IMR-90 (cell line): Measurements from ENCODE around the gene NELFE. TPM values are rescaled to one million over a fixed set of nuclear protein-coding genes. Genes with fewer than 3 reads are reported as not detected.

Experiments
- ATAC-seq: fragments of 200-7000 bp; cut with Tn5 transposase; 2 replicates; pipeline ENCODE4 v1.9.1; 2020; ENCODE audit warnings: low read depth, mild to moderate bottlenecking, moderate library complexity
- BruUV-seq: library from RNA; stranded (reverse); fragments of 400-500 nt; replicated peaks from 2 replicates; lab custom pipeline; 2021; lab: Mats Ljungman, UMichigan
- CTCF ChIA-PET: fragments of 300-600 bp; formaldehyde crosslinking; extraction: SDS; loops from one replicate; lab custom pipeline; 2021; ENCODE audit warnings: antibody characterized with exemption; lab: Yijun Ruan, JAX
- POLR2A ChIA-PET: fragments of 300-600 bp; sonication (Branson Sonifier 250); formaldehyde crosslinking; loops from one replicate; lab custom pipeline; 2022; ENCODE audit warnings: antibody characterized with exemption; ENCODE audit not compliant: unreplicated experiment; lab: Charles Lee
- DNase-seq: peaks from one replicate; pipeline ENCODE4 v3.0.0; 2013
- H2AFZ ChIP-seq: replicated peaks from 2 replicates; pipeline ENCODE3; 2013; ENCODE audit warnings: low read length, mild to moderate bottlenecking; ENCODE audit not compliant: poor library complexity
- H2AK5ac ChIP-seq: 2 replicates; pipeline ENCODE4 v1.6.1; 2013; ENCODE audit warnings: low read depth, low read length, inconsistent platforms
- H2AK9ac ChIP-seq: replicated peaks from 2 replicates; pipeline ENCODE3; 2013; ENCODE audit warnings: mild to moderate bottlenecking, low read depth, low read length, moderate library complexity; ENCODE audit not compliant: poor library complexity
- H2BK120ac ChIP-seq: 2 replicates; pipeline ENCODE4 v1.6.1; 2013; ENCODE audit warnings: low read depth, low read length, inconsistent platforms
- H2BK15ac ChIP-seq: 3 replicates; pipeline ENCODE4 v1.6.1; 2013; ENCODE audit warnings: low read depth, low read length, inconsistent platforms
- H2BK20ac ChIP-seq: 2 replicates; pipeline ENCODE4 v1.6.1; 2013; ENCODE audit warnings: low read depth, mild to moderate bottlenecking, inconsistent platforms, low read length, moderate library complexity
- H2BK5ac ChIP-seq: 2 replicates; pipeline ENCODE4 v1.6.1; 2013; ENCODE audit warnings: mild to moderate bottlenecking, low read depth, low read length, inconsistent platforms; ENCODE audit not compliant: poor library complexity, severe bottlenecking
- H3K14ac ChIP-seq: replicated peaks from 2 replicates; pipeline ENCODE4 v1.6.1; 2013; ENCODE audit warnings: low read depth, low read length, inconsistent platforms
- H3K18ac ChIP-seq: 2 replicates; pipeline ENCODE4 v1.6.1; 2013; ENCODE audit warnings: low read depth, low read length, control low read depth
- H3K23ac ChIP-seq: 2 replicates; pipeline ENCODE4 v1.6.1; 2013; ENCODE audit warnings: low read depth, low read length, inconsistent platforms
- H3K27ac ChIP-seq: 2 replicates; pipeline ENCODE4 v1.5.1; 2013; ENCODE audit warnings: mild to moderate bottlenecking, control low read depth, low read length; ENCODE audit not compliant: insufficient read depth
- H3K27me3 ChIP-seq: 2 replicates; pipeline ENCODE4 v1.6.1; 2013; ENCODE audit warnings: low read length; ENCODE audit not compliant: control insufficient read depth, insufficient read depth
- H3K36me3 ChIP-seq: 2 replicates; pipeline ENCODE4 v1.6.1; 2013; ENCODE audit warnings: low read length, mixed read lengths; ENCODE audit not compliant: control insufficient read depth, insufficient read depth
- H3K4ac ChIP-seq: 2 replicates; pipeline ENCODE4 v1.6.1; 2013; ENCODE audit warnings: low read depth, low read length, inconsistent platforms
- H3K4me1 ChIP-seq: 2 replicates; pipeline ENCODE4 v1.6.1; 2013; ENCODE audit warnings: low read length, mixed read lengths; ENCODE audit not compliant: control insufficient read depth, insufficient read depth
- H3K4me2 ChIP-seq: 2 replicates; pipeline ENCODE4 v1.6.1; 2013; ENCODE audit warnings: low read depth, mild to moderate bottlenecking, control low read depth, low read length, moderate library complexity
- H3K4me3 ChIP-seq: 2 replicates; pipeline ENCODE4 v1.5.1; 2013; ENCODE audit warnings: low read depth, mild to moderate bottlenecking, control low read depth, low read length, moderate library complexity; ENCODE audit not compliant: insufficient read depth
- H3K56ac ChIP-seq: 2 replicates; pipeline ENCODE4 v1.6.1; 2013; ENCODE audit warnings: low read length, inconsistent platforms; ENCODE audit not compliant: insufficient read depth; ENCODE audit errors: extremely low read depth
- H3K79me1 ChIP-seq, 2 experiments: 2 replicates each; pipeline ENCODE4 v1.6.1; 2013; ENCODE audit warnings: low read length in 2 of 2, inconsistent platforms in 1 of 2, low read depth in 1 of 2
- H3K9ac ChIP-seq: 2 replicates; pipeline ENCODE4 v1.6.1; 2013; ENCODE audit warnings: low read depth, low read length, control low read depth
- H3K9me1 ChIP-seq: 2 replicates; pipeline ENCODE4 v1.6.1; 2013; ENCODE audit warnings: low read length, inconsistent platforms; ENCODE audit not compliant: insufficient read depth
- H3K9me3 ChIP-seq: 2 replicates; pipeline ENCODE4 v1.6.1; 2013; ENCODE audit warnings: low read length; ENCODE audit not compliant: control insufficient read depth, insufficient read depth
- H4K20me1 ChIP-seq: 2 replicates; pipeline ENCODE4 v1.6.1; 2013; ENCODE audit warnings: low read length, inconsistent platforms; ENCODE audit not compliant: insufficient read depth
- H4K5ac ChIP-seq: 2 replicates; pipeline ENCODE4 v1.6.1; 2013; ENCODE audit warnings: mild to moderate bottlenecking, low read depth, low read length, control low read depth
- H4K8ac ChIP-seq, 2 experiments: 2 replicates each; pipeline ENCODE4 v1.6.1; 2013; ENCODE audit warnings: low read depth in 2 of 2, low read length in 2 of 2, control low read depth in 1 of 2, inconsistent platforms in 1 of 2
- H4K91ac ChIP-seq: 2 replicates; pipeline ENCODE4 v1.6.1; 2013; ENCODE audit warnings: low read depth, low read length, inconsistent platforms; ENCODE audit not compliant: insufficient read depth
- RCOR1 ChIP-seq: IDR thresholded peaks from 2 replicates; pipeline ENCODE4 v1.6.1; 2012; ENCODE audit warnings: mild to moderate bottlenecking, low read length, improper control_type of control experiment; ENCODE audit not compliant: insufficient replicate concordance
- WGBS, 2 experiments: methylation state at CpG; one replicate each; pipeline versions ENCODE4 v1.1.5 to v1.1.7; 2013; ENCODE audit warnings: missing lambda C conversion rate in 2 of 2; ENCODE audit not compliant: insufficient read length in 1 of 2; ENCODE audit errors: extremely low coverage in 2 of 2; 5-methylcytosine and 5-hydroxymethylcytosine counted together
- dilution Hi-C: fragments of 300-500 bp; cut with HindIII; formaldehyde crosslinking; loops from one replicate; pipeline ENCODE4 v1.14.3; 2018; ENCODE audit warnings: low sequenced_read_pairs; ENCODE audit not compliant: unreplicated experiment
- in situ Hi-C: fragments of 300-500 bp; cut with MboI; formaldehyde crosslinking; loops from 3 replicates; pipeline ENCODE4 v1.14.3; 2019; ENCODE audit warnings: low sequenced_read_pairs, inconsistent platforms, mixed read lengths
- intact Hi-C: fragments of 100-400 bp; cut with micrococcal nuclease; formaldehyde crosslinking; loops from 2 replicates; pipeline ENCODE4 v1.10.0; 2022
- polyA plus RNA-seq, 3 experiments: library from polyadenylated mRNA; depleted of rRNA; stranded (reverse); fragments of >200 nt; gene quantifications; 2 replicates each; pipeline ENCODE4 v1.2.3, GENCODE V29; 2012; ENCODE audit warnings: low replicate concordance in 1 of 3
- total RNA-seq: library from RNA; depleted of rRNA; stranded (reverse); fragments of >200 nt; gene quantifications from 2 replicates; pipeline ENCODE4 v1.2.3, GENCODE V29; 2012
- TF ChIP-seq, protein P1 (sequence below): fragments of 150-350 bp; IDR thresholded peaks from 2 replicates; pipeline ENCODE4 v1.6.1; 2016; ENCODE audit warnings: low read depth, mild to moderate bottlenecking, low read length, moderate library complexity, borderline replicate concordance

NELFE gene
- total and polyA plus RNA-seq, 2 of the 4 experiments (the other 2 are of a cell fraction): 63.6 to 76.0 TPM

DNA sequence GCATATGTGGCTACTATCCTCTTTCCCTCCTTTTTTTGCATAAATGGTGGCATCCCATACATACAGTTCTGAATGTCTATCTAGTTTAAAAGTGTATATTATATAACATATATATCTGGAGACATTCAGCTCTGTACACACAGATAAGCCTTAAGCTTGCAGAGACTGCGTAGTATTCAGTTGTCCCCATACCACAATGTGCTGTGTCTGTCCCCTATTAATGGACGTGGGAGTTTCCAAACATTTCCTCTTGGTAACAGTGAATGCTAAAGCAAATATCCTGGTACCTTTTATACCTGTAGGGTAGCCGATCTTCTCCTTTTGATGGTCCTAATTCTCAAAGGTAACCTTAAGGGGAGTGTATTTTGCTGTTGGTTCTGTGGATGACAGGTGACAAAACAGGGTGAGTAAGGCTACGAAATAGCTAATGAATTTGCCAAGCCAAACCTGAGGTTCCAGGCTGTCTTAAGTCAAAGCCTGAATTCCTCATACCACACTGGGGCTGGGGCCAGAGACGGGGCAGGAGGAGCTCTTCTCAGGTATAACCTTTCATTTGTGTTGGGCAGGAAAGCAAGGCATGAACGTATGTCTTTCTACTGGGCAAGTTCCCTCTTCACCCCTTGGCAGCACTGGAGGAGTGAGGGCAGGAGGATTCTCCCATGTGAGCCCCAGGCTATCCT, 39.0 kb downstream of the NELFE start:
- ATAC-seq: no peak
- Histone ChIP-seq H2AFZ (no peak overlapping the region), H2BK20ac (no peak overlapping the region), H3K27ac (no peak overlapping the region), H2BK5ac (no peak overlapping the region), H3K4me3 (no peak overlapping the region), H4K20me1 (no peaks in the 10 kb centered on the region), H3K14ac (no peak overlapping the region), H3K4me2 (no peak overlapping the region), H2AK9ac (no peak overlapping the region), H2BK120ac (no peak overlapping the region), H3K4me1 (peaks cover 5% of the 10 kb centered on the region; the same call in 1 of the 2 replicates), H3K79me1 (no peaks in the 10 kb centered on the region), H2BK15ac (no peak overlapping the region), H3K9me3 (no peaks in the 10 kb centered on the region), H3K23ac (no peak overlapping the region; the same call in 1 of the 2 replicates), H3K4ac (no peak overlapping the region), H3K27me3 (0 out of 2 replicates have a peak, but pooled peaks cover 2% of the 10 kb centered on the region), H4K5ac (no peak overlapping the region), H3K18ac (no peak overlapping the region), H3K56ac (no peak overlapping the region), H4K91ac (no peak overlapping the region), H4K8ac (no peak overlapping the region), H3K9ac (no peak overlapping the region), H3K36me3 (no peaks in the 10 kb centered on the region), H2AK5ac (peak overlapping the region; percentile 46; the same call in 1 of the 2 replicates), H3K9me1 (no peaks in the 10 kb centered on the region)
- in situ Hi-C loops: no loop called here
- ChIA-PET POLR2A (no interaction called here), CTCF (no interaction called here)
- WGBS, 2 experiments: 67% methylated on average over 1 of the region's 6 CpGs; no CpG with 5 or more reads in 1 of the 2 experiments
- TF ChIP-seq RCOR1: no peak
- TF ChIP-seq, protein P1, sequence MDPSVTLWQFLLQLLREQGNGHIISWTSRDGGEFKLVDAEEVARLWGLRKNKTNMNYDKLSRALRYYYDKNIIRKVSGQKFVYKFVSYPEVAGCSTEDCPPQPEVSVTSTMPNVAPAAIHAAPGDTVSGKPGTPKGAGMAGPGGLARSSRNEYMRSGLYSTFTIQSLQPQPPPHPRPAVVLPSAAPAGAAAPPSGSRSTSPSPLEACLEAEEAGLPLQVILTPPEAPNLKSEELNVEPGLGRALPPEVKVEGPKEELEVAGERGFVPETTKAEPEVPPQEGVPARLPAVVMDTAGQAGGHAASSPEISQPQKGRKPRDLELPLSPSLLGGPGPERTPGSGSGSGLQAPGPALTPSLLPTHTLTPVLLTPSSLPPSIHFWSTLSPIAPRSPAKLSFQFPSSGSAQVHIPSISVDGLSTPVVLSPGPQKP: no peak
- intact Hi-C loops: no loop called here
- no TSS peak for BruUV-seq
- no peak for DNase-seq
- dilution Hi-C loops: no loop called here
